ENCODE data around the gene KCTD16. TPM values are rescaled to one million over a fixed set of nuclear protein-coding genes. Genes with fewer than 3 reads are reported as not detected.

Gene KCTD16
- total RNA-seq, 2 donors from 2014 or later, result 0.29 to 0.44 TPM

DNA sequence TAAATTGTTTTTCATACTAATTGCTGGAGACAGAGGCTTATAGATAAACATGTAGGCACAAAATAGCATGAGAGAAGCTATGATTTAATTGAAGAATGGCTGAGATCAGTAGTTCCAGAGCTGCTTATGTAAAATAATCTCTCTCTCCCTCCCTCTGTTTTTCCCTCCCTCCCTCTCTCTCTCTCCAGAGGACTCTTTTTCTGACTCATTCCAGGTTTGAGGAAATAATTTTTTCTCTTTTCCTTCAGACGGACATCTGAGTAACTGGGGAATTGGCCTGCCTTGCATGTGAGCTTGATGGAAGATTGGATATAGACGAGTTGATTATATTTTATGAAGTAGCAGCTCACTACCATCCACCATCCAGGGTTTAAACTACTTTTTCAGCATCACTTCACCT lies 35.5 kb downstream of the KCTD16 start:
- no peak for DNase-seq
- Mint-ChIP-seq H3K4me1 (peaks cover 11% of the 10 kb centered on the region), H3K9me3 (no peaks in the 10 kb centered on the region), H3K4me3 (no peak overlapping the region), H3K27ac (no peak overlapping the region), H3K27me3 (ENCODE audit: insufficient read depth) (peaks cover 42% of the 10 kb centered on the region), H3K36me3 (ENCODE audit: low read depth) (no peaks in the 10 kb centered on the region)
- Histone ChIP-seq H3K9me3 (ENCODE audit: control insufficient read depth, low read length) (no peaks in the 10 kb centered on the region), H3K27ac (ENCODE audit: low read depth, low read length) (no peak overlapping the region), H3K9ac (ENCODE audit: extremely low read depth, low read length, poor library complexity, severe bottlenecking) (no peak overlapping the region), H3K4me3 (ENCODE audit: low read length) (no peak overlapping the region), H3K36me3 (ENCODE audit: control insufficient read depth, insufficient read depth, low read length) (no peaks in the 10 kb centered on the region), H3K4me1 (ENCODE audit: control insufficient read depth, insufficient read depth, low read length) (no peaks in the 10 kb centered on the region), H3K27me3 (ENCODE audit: control insufficient read depth, insufficient read depth, low read length, poor library complexity, severe bottlenecking) (peaks cover 29% of the 10 kb centered on the region)
- WGBS, 2 experiments (ENCODE audit: insufficient coverage in 1 of 2, insufficient read length in 1 of 2), result no CpG with 5 or more reads among the region's 2 CpGs
- TF ChIP-seq, protein P1, sequence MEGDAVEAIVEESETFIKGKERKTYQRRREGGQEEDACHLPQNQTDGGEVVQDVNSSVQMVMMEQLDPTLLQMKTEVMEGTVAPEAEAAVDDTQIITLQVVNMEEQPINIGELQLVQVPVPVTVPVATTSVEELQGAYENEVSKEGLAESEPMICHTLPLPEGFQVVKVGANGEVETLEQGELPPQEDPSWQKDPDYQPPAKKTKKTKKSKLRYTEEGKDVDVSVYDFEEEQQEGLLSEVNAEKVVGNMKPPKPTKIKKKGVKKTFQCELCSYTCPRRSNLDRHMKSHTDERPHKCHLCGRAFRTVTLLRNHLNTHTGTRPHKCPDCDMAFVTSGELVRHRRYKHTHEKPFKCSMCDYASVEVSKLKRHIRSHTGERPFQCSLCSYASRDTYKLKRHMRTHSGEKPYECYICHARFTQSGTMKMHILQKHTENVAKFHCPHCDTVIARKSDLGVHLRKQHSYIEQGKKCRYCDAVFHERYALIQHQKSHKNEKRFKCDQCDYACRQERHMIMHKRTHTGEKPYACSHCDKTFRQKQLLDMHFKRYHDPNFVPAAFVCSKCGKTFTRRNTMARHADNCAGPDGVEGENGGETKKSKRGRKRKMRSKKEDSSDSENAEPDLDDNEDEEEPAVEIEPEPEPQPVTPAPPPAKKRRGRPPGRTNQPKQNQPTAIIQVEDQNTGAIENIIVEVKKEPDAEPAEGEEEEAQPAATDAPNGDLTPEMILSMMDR (conservative IDR thresholded peaks at IDR 0.05), result no peak

DNA sequence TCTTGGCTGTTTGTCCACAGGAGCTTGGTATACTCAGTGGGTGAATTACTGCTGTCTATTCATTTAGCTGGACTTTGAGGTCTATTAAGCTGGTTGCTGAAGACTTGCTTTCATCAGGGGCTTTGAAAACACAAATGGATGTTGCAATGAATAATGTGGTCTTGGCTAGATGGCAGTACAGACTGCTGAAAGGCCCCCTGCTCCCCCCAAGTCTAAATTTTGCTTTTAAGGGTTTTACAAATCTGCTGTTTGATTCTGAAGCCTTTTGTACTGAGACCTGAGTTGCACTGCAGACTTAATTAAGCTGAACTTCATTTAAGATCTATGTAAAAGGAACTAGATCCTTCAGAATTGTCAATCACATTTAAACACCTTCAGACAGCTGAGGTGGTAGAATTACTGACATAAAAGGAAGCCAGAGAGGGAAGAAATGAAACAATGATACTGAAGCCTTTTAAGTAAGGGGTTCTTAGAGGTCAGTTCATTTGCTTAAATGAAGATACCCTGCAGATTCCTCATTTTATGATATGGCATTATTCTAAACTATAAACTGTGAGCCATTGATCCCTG lies 37.3 kb downstream of the KCTD16 start:
- H3K4me1 ChIP-seq (ENCODE audit: control insufficient read depth, insufficient read depth, low read length), result no peaks in the 10 kb centered on the region
- H3K4me3 ChIP-seq (ENCODE audit: low read length), result no peak overlapping the region
- no peak overlapping the region for H3K27ac Mint-ChIP-seq
- no peaks in the 10 kb centered on the region for H3K9me3 Mint-ChIP-seq
- H3K9ac ChIP-seq (ENCODE audit: extremely low read depth, low read length, poor library complexity, severe bottlenecking), result no peak overlapping the region
- peaks cover 37% of the 10 kb centered on the region for H3K27me3 Mint-ChIP-seq (ENCODE audit: insufficient read depth)
- no peak for DNase-seq
- H3K4me3 Mint-ChIP-seq, result no peak overlapping the region
- TF ChIP-seq, protein P1 (conservative IDR thresholded peaks at IDR 0.05), result peak; percentile 36
- no peak overlapping the region for H3K27ac ChIP-seq (ENCODE audit: low read depth, low read length)
- H3K36me3 ChIP-seq (ENCODE audit: control insufficient read depth, insufficient read depth, low read length), result no peaks in the 10 kb centered on the region
- H3K4me1 Mint-ChIP-seq, result peaks cover 11% of the 10 kb centered on the region
- peaks cover 29% of the 10 kb centered on the region for H3K27me3 ChIP-seq (ENCODE audit: control insufficient read depth, insufficient read depth, low read length, poor library complexity, severe bottlenecking)
- no peaks in the 10 kb centered on the region for H3K9me3 ChIP-seq (ENCODE audit: control insufficient read depth, low read length)
- no peaks in the 10 kb centered on the region for H3K36me3 Mint-ChIP-seq (ENCODE audit: low read depth)

DNA sequence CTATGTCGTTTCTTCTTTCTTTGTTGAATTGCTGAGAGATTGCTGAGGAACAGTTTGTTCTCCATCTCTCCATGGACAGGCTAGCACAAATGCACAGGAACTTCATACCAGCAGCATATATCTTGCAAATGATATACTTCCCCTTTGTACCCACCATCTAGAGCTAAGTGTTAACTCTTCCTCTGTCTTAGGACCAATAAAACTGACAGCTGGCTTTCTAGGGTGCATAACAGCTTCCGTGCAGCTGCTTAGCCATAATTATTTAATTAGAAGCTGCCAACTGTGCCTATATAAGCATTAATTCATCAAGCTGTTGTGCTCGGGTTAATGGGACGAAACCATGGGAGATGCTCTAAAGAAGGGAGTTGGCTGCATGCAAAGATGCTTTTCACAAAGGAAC lies 38.7 kb downstream of the KCTD16 start:
- WGBS, 2 experiments (ENCODE audit: insufficient coverage in 1 of 2, insufficient read length in 1 of 2), result 94 to 96% methylated on average over 2 to 4 of the region's 4 CpGs
- Histone ChIP-seq H3K27ac (ENCODE audit: low read depth, low read length) (no peak overlapping the region), H3K4me3 (ENCODE audit: low read length) (no peak overlapping the region), H3K9ac (ENCODE audit: extremely low read depth, low read length, poor library complexity, severe bottlenecking) (no peak overlapping the region), H3K36me3 (ENCODE audit: control insufficient read depth, insufficient read depth, low read length) (no peaks in the 10 kb centered on the region), H3K27me3 (ENCODE audit: control insufficient read depth, insufficient read depth, low read length, poor library complexity, severe bottlenecking) (peaks cover 29% of the 10 kb centered on the region), H3K4me1 (ENCODE audit: control insufficient read depth, insufficient read depth, low read length) (no peaks in the 10 kb centered on the region), H3K9me3 (ENCODE audit: control insufficient read depth, low read length) (no peaks in the 10 kb centered on the region)
- Mint-ChIP-seq H3K27ac (no peak overlapping the region), H3K9me3 (no peaks in the 10 kb centered on the region), H3K27me3 (ENCODE audit: insufficient read depth) (peaks cover 36% of the 10 kb centered on the region), H3K36me3 (ENCODE audit: low read depth) (no peaks in the 10 kb centered on the region), H3K4me1 (peaks cover 6% of the 10 kb centered on the region), H3K4me3 (no peak overlapping the region)
- TF ChIP-seq, protein P1 (conservative IDR thresholded peaks at IDR 0.05), result no peak
- DNase-seq, result no peak

Measured in endodermal cell (in vitro differentiated cells).